ENCODE results near the gene TNPO1.

DNA sequence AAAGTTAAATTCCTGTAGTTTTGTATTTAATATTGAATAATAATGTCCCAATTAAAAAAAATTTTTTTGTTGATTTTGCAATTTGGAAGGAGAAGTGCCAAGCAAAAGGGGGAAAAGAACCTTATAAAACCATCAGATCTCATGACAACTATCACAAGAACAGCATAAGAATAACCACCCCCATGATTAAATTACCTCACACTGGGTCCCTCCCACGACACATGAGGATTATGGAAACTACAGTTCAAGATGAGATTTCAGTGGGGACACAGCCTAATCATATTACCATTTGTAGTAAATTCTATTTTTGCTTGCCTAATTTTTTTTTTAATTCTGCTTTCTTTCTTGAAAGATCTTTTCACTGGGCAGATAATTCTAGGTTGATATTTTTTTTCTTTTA lies 106.0 kb downstream of the TNPO1 start:
- TF ChIP-seq EZH2 (IDR thresholded peaks at IDR 0.05; ENCODE audit: insufficient read depth, poor library complexity, severe bottlenecking) (no peak), EZH2phosphoT487 (IDR thresholded peaks at IDR 0.05; ENCODE audit: insufficient read depth, low read depth) (no peak)

Measured in GM23248 (cell line).